Dermis blood vessel endothelial cell (primary cell): ENCODE results near the gene NLE1. TPM values are rescaled to one million over a fixed set of nuclear protein-coding genes. Genes with fewer than 3 reads are reported as not detected.
"Not testable (repeated sequence)": the region's sequence is repeated elsewhere in the genome, so short reads cannot be mapped to it uniquely, and the experiment has no call there.

ENCODE experiments used
- DNase-seq: peaks from one replicate; pipeline ENCODE4 v3.0.0; 2010
- total RNA-seq: library from RNA; depleted of rRNA; stranded (reverse); fragments of >200 nt; gene quantifications from 2 replicates; pipeline ENCODE4 v1.2.3, GENCODE V29; 2014

NLE1 gene
- total RNA-seq, 1 donor from 2014 or later: 22.6 TPM

GRCh38 chr17:35127751-35128514 lies 14.2 kb downstream of the NLE1 start:
- DNase-seq: no peak

- no peak for DNase-seq
Observed at GRCh38 chr17:35121315-35121714, 20.8 kb downstream of the NLE1 start, which contains the start of gene FNDC8. TSS of gene FNDC8 (plus strand) at chr17:35121615. CDS start at chr17:35121694, 79 bp downstream.

GRCh38 chr17:35119370-35120165 lies 22.5 kb downstream of the NLE1 start, which contains the start of gene RAD51D:
TSS of gene RAD51D (minus strand) at chr17:35119860. CDS start at chr17:35119613, 247 bp downstream.
- DNase-seq: peak; percentile 85

GRCh38 chr17:35117984-35118383 lies 24.1 kb downstream of the NLE1 start:
- DNase-seq: peak; percentile 52

GRCh38 chr17:35116845-35117244 lies 25.3 kb downstream of the NLE1 start:
- no peak for DNase-seq

GRCh38 chr17:35110791-35111190 lies 31.3 kb downstream of the NLE1 start:
- not testable (repeated sequence) for DNase-seq

- DNase-seq: no peak
Observed at GRCh38 chr17:35104844-35105450, 37.2 kb downstream of the NLE1 start.

GRCh38 chr17:35103271-35103670 lies 38.8 kb downstream of the NLE1 start:
- DNase-seq: no peak

- no peak for DNase-seq
Observed at GRCh38 chr17:35101725-35102124, 40.4 kb downstream of the NLE1 start.

- no peak for DNase-seq
Observed at GRCh38 chr17:35101036-35101435, 41.1 kb downstream of the NLE1 start.

- DNase-seq: no peak
Observed at GRCh38 chr17:35099908-35100307, 42.2 kb downstream of the NLE1 start.

GRCh38 chr17:35097776-35098175 lies 44.3 kb downstream of the NLE1 start:
- no peak for DNase-seq

GRCh38 chr17:35095741-35096140 lies 46.4 kb downstream of the NLE1 start:
- DNase-seq: no peak

- DNase-seq: peak; percentile 34
Observed at GRCh38 chr17:35094902-35095301, 47.2 kb downstream of the NLE1 start.

GRCh38 chr17:35090707-35091106 lies 51.4 kb downstream of the NLE1 start:
- DNase-seq: not testable (repeated sequence)

- peak; percentile 80 for DNase-seq
Observed at GRCh38 chr17:35089586-35090296, 52.4 kb downstream of the NLE1 start.

GRCh38 chr17:35088881-35089585 lies 53.1 kb downstream of the NLE1 start:
- DNase-seq: peak; percentile 87

- peak; percentile 67 for DNase-seq
Observed at GRCh38 chr17:35088356-35088880, 53.7 kb downstream of the NLE1 start.

GRCh38 chr17:35087731-35088355 lies 54.3 kb downstream of the NLE1 start:
- DNase-seq: peak; percentile 11

GRCh38 chr17:35086931-35087573 lies 55.1 kb downstream of the NLE1 start:
- no peak for DNase-seq

GRCh38 chr17:35086164-35086563 lies 55.9 kb downstream of the NLE1 start:
- no peak for DNase-seq
